Measurements from ENCODE around the gene INSYN1. TPM values are rescaled to one million over a fixed set of nuclear protein-coding genes. Genes with fewer than 3 reads are reported as not detected.

The INSYN1 gene
- total RNA-seq, 3 donors from 2014 or later = 1.9 to 8.3 (median 2.0) TPM

DNA sequence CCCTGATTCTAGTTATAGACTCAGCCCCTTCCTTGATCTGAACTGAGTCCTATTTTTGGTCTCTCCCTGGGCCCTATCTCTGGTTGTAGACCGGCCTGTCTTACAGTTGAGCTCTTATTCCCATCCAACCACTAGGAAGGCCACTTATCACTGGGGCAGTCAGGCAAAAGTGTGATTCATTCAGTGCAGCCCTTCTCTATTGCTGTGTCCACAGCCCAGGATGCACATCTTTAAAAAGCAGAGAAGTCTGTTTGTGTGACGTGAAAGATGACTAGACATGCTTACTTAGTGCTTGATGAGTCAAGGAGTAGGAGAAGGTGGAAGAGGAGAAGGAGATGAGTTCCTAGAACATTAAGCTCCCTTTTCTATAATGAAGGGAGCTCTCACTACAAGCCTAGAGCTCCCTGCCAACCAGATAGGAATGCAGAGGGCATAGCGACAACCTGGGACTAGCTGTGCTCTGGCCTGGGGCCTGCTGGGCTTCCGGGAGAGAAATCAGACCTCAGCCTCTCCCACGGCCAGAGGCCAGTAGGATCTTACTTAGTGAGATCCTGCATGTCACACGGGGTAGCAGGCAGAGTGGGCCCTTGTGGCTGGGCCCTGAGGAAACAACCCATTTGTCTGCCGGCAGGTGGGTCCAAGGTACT lies 25.7 kb downstream of the INSYN1 start:
- no peak for DNase-seq (ENCODE audit: low spot score in 2 of 2)
- Histone ChIP-seq H3K27ac (no peak overlapping the region), H3K36me3 (no peaks in the 10 kb centered on the region), H3K4me1 (no peaks in the 10 kb centered on the region), H3K27me3 (no peaks in the 10 kb centered on the region), H3K4me3 (no peak overlapping the region), H3K9me3 (no peaks in the 10 kb centered on the region)
- no peak for TF ChIP-seq POLR2A (IDR thresholded peaks at IDR 0.05)
- TF ChIP-seq POLR2AphosphoS5 (IDR thresholded peaks at IDR 0.05) = no peak
- no peak for TF ChIP-seq CTCF (IDR thresholded peaks at IDR 0.05)
- intact Hi-C loops (cut with DNase I; ENCODE audit: low total_unique reads) = no loop called here

DNA sequence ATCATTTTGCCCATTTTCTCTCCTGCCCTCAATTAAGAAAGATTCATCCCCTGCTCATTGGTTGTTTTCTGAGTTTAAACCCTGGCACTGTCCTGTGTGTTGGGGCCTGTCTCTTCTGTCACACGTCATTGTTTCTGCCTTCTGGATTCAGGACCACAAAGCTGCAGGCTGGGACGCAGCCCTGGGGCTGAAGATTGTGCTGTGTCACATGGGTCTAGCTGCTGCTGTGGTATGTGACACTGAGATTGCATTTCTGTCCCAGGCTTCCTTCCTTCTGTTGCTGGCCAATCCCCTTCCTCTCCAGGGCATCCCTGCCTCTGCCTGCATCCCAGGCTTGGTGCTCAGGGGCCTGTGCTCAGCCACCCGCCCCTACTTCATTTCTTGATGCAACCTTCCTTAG lies 28.9 kb downstream of the INSYN1 start:
- intact Hi-C loops (cut with DNase I; ENCODE audit: low total_unique reads) = no loop called here

DNA sequence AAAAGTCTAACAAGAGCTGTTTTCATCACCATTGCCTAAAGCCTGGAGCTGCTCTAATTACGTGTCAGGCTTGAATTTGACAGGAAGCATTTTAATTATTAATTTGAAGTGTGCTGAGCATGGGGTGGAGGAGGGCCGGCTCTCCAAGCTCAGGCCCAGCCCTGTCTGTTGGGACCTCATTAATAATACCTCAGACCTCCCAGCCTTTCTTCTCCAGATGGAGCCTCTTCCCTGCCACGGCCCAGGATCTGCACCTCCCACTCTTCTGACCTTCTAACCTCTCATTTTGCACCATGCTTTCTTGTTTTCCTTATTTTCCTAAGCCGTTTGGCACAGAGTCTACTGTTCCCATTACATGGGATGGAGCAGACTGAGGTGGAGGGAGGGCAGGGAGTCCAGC lies 30.0 kb downstream of the INSYN1 start:
- no peaks in the 10 kb centered on the region for H3K4me1 ChIP-seq
- TF ChIP-seq POLR2A (IDR thresholded peaks at IDR 0.05) (no peak), POLR2AphosphoS5 (IDR thresholded peaks at IDR 0.05) (no peak), CTCF (IDR thresholded peaks at IDR 0.05) (no peak)
- H3K27me3 ChIP-seq = no peaks in the 10 kb centered on the region
- H3K36me3 ChIP-seq = no peaks in the 10 kb centered on the region
- H3K9me3 ChIP-seq = no peaks in the 10 kb centered on the region
- H3K4me3 ChIP-seq = no peak overlapping the region
- no peak overlapping the region for H3K27ac ChIP-seq
- DNase-seq (ENCODE audit: low spot score in 2 of 2) = no peak
- intact Hi-C loops (cut with DNase I; ENCODE audit: low total_unique reads) = no loop called here

More for the DNA sequence above, 28.9 kb downstream of the INSYN1 start:
- Histone ChIP-seq H3K9me3 (no peaks in the 10 kb centered on the region), H3K27ac (no peak overlapping the region), H3K36me3 (no peaks in the 10 kb centered on the region), H3K4me1 (no peaks in the 10 kb centered on the region), H3K27me3 (no peaks in the 10 kb centered on the region), H3K4me3 (no peak overlapping the region)
- no peak for TF ChIP-seq POLR2AphosphoS5 (IDR thresholded peaks at IDR 0.05)
- no peak for TF ChIP-seq CTCF (IDR thresholded peaks at IDR 0.05)
- no peak for TF ChIP-seq POLR2A (IDR thresholded peaks at IDR 0.05)
- no peak for DNase-seq (ENCODE audit: low spot score in 2 of 2)

GRCh38 chr15:73722425-73722824 lies 30.7 kb downstream of the INSYN1 start:
- no peaks in the 10 kb centered on the region for H3K9me3 ChIP-seq
- TF ChIP-seq POLR2AphosphoS5 (IDR thresholded peaks at IDR 0.05) (no peak), CTCF (IDR thresholded peaks at IDR 0.05) (no peak), POLR2A (IDR thresholded peaks at IDR 0.05) (no peak)
- no peak overlapping the region for H3K27ac ChIP-seq
- no peak for DNase-seq (ENCODE audit: low spot score in 2 of 2)
- H3K4me1 ChIP-seq = no peaks in the 10 kb centered on the region
- no peak overlapping the region for H3K4me3 ChIP-seq
- no peaks in the 10 kb centered on the region for H3K27me3 ChIP-seq
- intact Hi-C loops (cut with DNase I; ENCODE audit: low total_unique reads) = no loop called here
- H3K36me3 ChIP-seq = no peaks in the 10 kb centered on the region

DNA sequence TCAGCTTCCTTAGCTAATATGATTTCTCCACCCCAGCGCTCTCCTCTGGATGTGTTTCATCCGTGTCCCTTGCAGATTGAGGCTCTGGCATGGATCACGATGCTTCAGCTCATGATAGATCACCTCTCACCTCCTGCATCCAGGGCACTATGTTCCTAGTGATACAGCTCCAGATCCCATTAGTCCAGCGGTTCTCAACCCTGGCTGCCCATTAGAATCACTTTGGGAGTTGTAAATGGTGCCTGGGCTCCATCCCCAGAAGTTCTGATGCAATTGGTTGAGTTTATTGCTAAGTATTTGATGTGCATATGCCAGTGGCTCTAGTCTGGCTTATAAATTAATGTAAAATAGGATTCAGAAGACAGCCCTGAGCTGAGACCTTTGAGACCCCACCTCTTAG lies 34.5 kb downstream of the INSYN1 start:
- no peak for TF ChIP-seq POLR2A (IDR thresholded peaks at IDR 0.05)
- TF ChIP-seq CTCF (IDR thresholded peaks at IDR 0.05) = no peak
- TF ChIP-seq POLR2AphosphoS5 (IDR thresholded peaks at IDR 0.05) = no peak
- H3K36me3 ChIP-seq = no peaks in the 10 kb centered on the region
- no peak for DNase-seq (ENCODE audit: low spot score in 2 of 2)
- H3K9me3 ChIP-seq = no peaks in the 10 kb centered on the region
- H3K27ac ChIP-seq = no peak overlapping the region
- no peaks in the 10 kb centered on the region for H3K27me3 ChIP-seq
- no peaks in the 10 kb centered on the region for H3K4me1 ChIP-seq
- H3K4me3 ChIP-seq = no peak overlapping the region
- intact Hi-C loops (cut with DNase I; ENCODE audit: low total_unique reads) = loop anchor here (5.0 kb wide), 1 partner anchor 261 kb away; no protein-coding TSS in a partner anchor
